DOHH2 (cell line): Measurements from ENCODE around the gene USPL1.
"Not testable (repeated sequence)": the region's sequence is repeated elsewhere in the genome, so short reads cannot be mapped to it uniquely, and the experiment has no call there.

Source experiments
- H3F3A ChIP-seq: fragments of 200-600 bp; sonication (generic), shearing (Covaris generic); 2 replicates; pipeline ENCODE4 v1.6.0; 2016; ENCODE audit warnings: antibody characterized with exemption, mild to moderate bottlenecking; ENCODE audit not compliant: control insufficient read depth, insufficient read depth
- H3K27ac ChIP-seq: fragments of 200-600 bp; sonication (generic); 2 replicates; pipeline ENCODE4 v1.5.1; 2014; ENCODE audit warnings: low read depth, mild to moderate bottlenecking, low read length, moderate library complexity
- H3K27me3 ChIP-seq: fragments of 200-600 bp; sonication (generic); 2 replicates; pipeline ENCODE4 v1.6.1; 2014; ENCODE audit warnings: mild to moderate bottlenecking, low read length, mixed read lengths; ENCODE audit not compliant: control insufficient read depth
- H3K36me3 ChIP-seq: fragments of 200-600 bp; sonication (generic); 2 replicates; pipeline ENCODE4 v1.6.1; 2014; ENCODE audit warnings: mild to moderate bottlenecking, low read length, moderate library complexity, mixed read lengths; ENCODE audit not compliant: control insufficient read depth
- H3K4me1 ChIP-seq: fragments of 200-600 bp; sonication (generic); 2 replicates; pipeline ENCODE4 v1.6.1; 2014; ENCODE audit warnings: mild to moderate bottlenecking, low read length, mixed read lengths; ENCODE audit not compliant: control insufficient read depth
- H3K4me2 ChIP-seq: fragments of 200-600 bp; sonication (generic); 2 replicates; pipeline ENCODE4 v1.6.0; 2014; ENCODE audit warnings: mild to moderate bottlenecking, low read length, moderate library complexity
- H3K4me3 ChIP-seq: fragments of 200-600 bp; sonication (generic); 2 replicates; pipeline ENCODE4 v1.5.1; 2014; ENCODE audit warnings: mild to moderate bottlenecking, low read length, mixed read lengths
- H3K79me2 ChIP-seq: fragments of 200-600 bp; sonication (generic); 2 replicates; pipeline ENCODE4 v1.6.1; 2014; ENCODE audit warnings: mild to moderate bottlenecking, low read length, mixed read lengths; ENCODE audit not compliant: control insufficient read depth
- H3K9me2 ChIP-seq: fragments of 200-600 bp; sonication (generic); replicated peaks from 2 replicates; pipeline ENCODE4 v1.6.1; 2014; ENCODE audit warnings: mild to moderate bottlenecking, low read length, mixed read lengths; ENCODE audit not compliant: control insufficient read depth
- H3K9me3 ChIP-seq: fragments of 200-600 bp; sonication (generic); 2 replicates; pipeline ENCODE4 v1.6.1; 2014; ENCODE audit warnings: antibody characterized with exemption, low read length, mixed read lengths; ENCODE audit not compliant: control insufficient read depth, insufficient read depth
- H4K20me1 ChIP-seq: fragments of 200-600 bp; sonication (generic); 2 replicates; pipeline ENCODE4 v1.6.0; 2014; ENCODE audit warnings: low read depth, mild to moderate bottlenecking, antibody characterized with exemption, low read length, moderate library complexity; ENCODE audit not compliant: control insufficient read depth, insufficient read depth
- CTCF ChIP-seq: fragments of 200-600 bp; sonication (generic); IDR thresholded peaks from one replicate; pipeline ENCODE4 v1.5.1; 2014; ENCODE audit warnings: antibody characterized with exemption, mild to moderate bottlenecking, low read depth, low read length; ENCODE audit not compliant: poor library complexity, severe bottlenecking
- EZH2phosphoT487 ChIP-seq: fragments of 200-600 bp; sonication (generic); IDR thresholded peaks from 2 replicates; pipeline ENCODE4 v1.6.1; 2017; ENCODE audit warnings: borderline replicate concordance, mild to moderate bottlenecking, antibody characterized with exemption, low read length, moderate library complexity, mixed read lengths

USPL1 gene

GRCh38 chr13:30647420-30647819, 29.7 kb downstream of the USPL1 start:
- H3K4me2 ChIP-seq = peak overlapping the region; percentile 46
- peaks cover 85% of the 10 kb centered on the region for H3K36me3 ChIP-seq
- no peaks in the 10 kb centered on the region for H3K9me2 ChIP-seq
- H3F3A ChIP-seq = peaks cover 5% of the 10 kb centered on the region; the same call in 1 of the 2 replicates
- H3K4me1 ChIP-seq = peaks cover 51% of the 10 kb centered on the region
- H3K9me3 ChIP-seq = no peaks in the 10 kb centered on the region
- H3K79me2 ChIP-seq = peaks cover 48% of the 10 kb centered on the region
- peak overlapping the region; percentile 39 for H3K4me3 ChIP-seq
- no peaks in the 10 kb centered on the region for H4K20me1 ChIP-seq
- peak overlapping the region; percentile 74 for H3K27ac ChIP-seq
- TF ChIP-seq CTCF (no peak), EZH2phosphoT487 (no peak)
- no peaks in the 10 kb centered on the region for H3K27me3 ChIP-seq

- peak overlapping the region; percentile 46 for H3K4me2 ChIP-seq
- peak overlapping the region; percentile 74 for H3K27ac ChIP-seq
- no peaks in the 10 kb centered on the region for H3K9me3 ChIP-seq
- H3K79me2 ChIP-seq = peaks cover 44% of the 10 kb centered on the region
- no peaks in the 10 kb centered on the region for H4K20me1 ChIP-seq
- H3K4me3 ChIP-seq = peak overlapping the region; percentile 39
- peaks cover 56% of the 10 kb centered on the region for H3K4me1 ChIP-seq
- H3K36me3 ChIP-seq = peaks cover 85% of the 10 kb centered on the region
- H3K27me3 ChIP-seq = no peaks in the 10 kb centered on the region
- no peak for TF ChIP-seq CTCF
- no peak for TF ChIP-seq EZH2phosphoT487
- H3K9me2 ChIP-seq = no peaks in the 10 kb centered on the region
- H3F3A ChIP-seq = peaks cover 5% of the 10 kb centered on the region; the same call in 1 of the 2 replicates
Observed at GRCh38 chr13:30647824-30648521, 30.3 kb downstream of the USPL1 start.

GRCh38 chr13:30648522-30649012, 30.8 kb downstream of the USPL1 start:
- peaks cover 42% of the 10 kb centered on the region for H3K79me2 ChIP-seq
- peaks cover 5% of the 10 kb centered on the region; the same call in 1 of the 2 replicates for H3F3A ChIP-seq
- peaks cover 87% of the 10 kb centered on the region for H3K36me3 ChIP-seq
- peak overlapping the region; percentile 74 for H3K27ac ChIP-seq
- H3K9me3 ChIP-seq = no peaks in the 10 kb centered on the region
- no peaks in the 10 kb centered on the region for H3K27me3 ChIP-seq
- no peaks in the 10 kb centered on the region for H3K9me2 ChIP-seq
- H4K20me1 ChIP-seq = no peaks in the 10 kb centered on the region
- peak overlapping the region; percentile 39 for H3K4me3 ChIP-seq
- H3K4me2 ChIP-seq = peak overlapping the region; percentile 46
- TF ChIP-seq EZH2phosphoT487 = no peak
- TF ChIP-seq CTCF = no peak
- H3K4me1 ChIP-seq = peaks cover 57% of the 10 kb centered on the region

GRCh38 chr13:30651648-30652047, 33.9 kb downstream of the USPL1 start:
- not testable (repeated sequence) for H3K4me2 ChIP-seq, H3F3A ChIP-seq, H3K9me3 ChIP-seq, H3K4me3 ChIP-seq, H3K27ac ChIP-seq, H3K9me2 ChIP-seq, H3K27me3 ChIP-seq, H4K20me1 ChIP-seq
- H3K36me3 ChIP-seq = peaks cover 92% of the 10 kb centered on the region
- H3K4me1 ChIP-seq = peaks cover 34% of the 10 kb centered on the region
- peaks cover 44% of the 10 kb centered on the region for H3K79me2 ChIP-seq
